ENCODE measurements around the gene RAB11FIP4. TPM values are rescaled to one million over a fixed set of nuclear protein-coding genes. Genes with fewer than 3 reads are reported as not detected.

Gene RAB11FIP4
- total and polyA plus RNA-seq, 4 donors = 1.5 to 16.0 (median 3.3) TPM

GRCh38 chr17:31401456-31402254 is 10.2 kb downstream of the RAB11FIP4 start:
- Histone ChIP-seq H3K9me3 (ENCODE audit: control insufficient read depth in 4 of 4, low read length in 3 of 4) (no peaks in the 10 kb centered on the region), H3K27ac (ENCODE audit: low read depth in 1 of 2, low read length in 2 of 2) (no peak overlapping the region), H3K4me1 (ENCODE audit: control insufficient read depth in 4 of 4, insufficient read depth in 4 of 4, low read length in 3 of 4) (no peaks in the 10 kb centered on the region), H3K4me3 (ENCODE audit: low read depth in 1 of 3, low read length in 3 of 3) (no peak overlapping the region), H3K27me3 (ENCODE audit: control insufficient read depth in 4 of 4, insufficient read depth in 4 of 4, low read length in 3 of 4) (no peaks in the 10 kb centered on the region), H3K36me3 (ENCODE audit: control insufficient read depth in 4 of 4, insufficient read depth in 3 of 4, low read depth in 1 of 4, low read length in 3 of 4) (no peaks in the 10 kb centered on the region), H3K9ac (ENCODE audit: low read depth in 1 of 2, low read length in 2 of 2) (no peak overlapping the region)
- TF ChIP-seq FOXA1 (IDR thresholded peaks at IDR 0.05) = no peak
- no peak for DNase-seq (ENCODE audit: low spot score)
- WGBS = 89% methylated on average over 11 of the region's 11 CpGs

- no peaks in the 10 kb centered on the region for H3K4me1 ChIP-seq (ENCODE audit: control insufficient read depth in 4 of 4, insufficient read depth in 4 of 4, low read length in 3 of 4)
- 87% methylated on average over 19 of the region's 19 CpGs for WGBS
These were observed 12.8 kb downstream of the RAB11FIP4 start for GRCh38 chr17:31404028-31404949.

More at GRCh38 chr17:31404028-31404949, 12.8 kb downstream of the RAB11FIP4 start:
- TF ChIP-seq RAD21 (IDR thresholded peaks at IDR 0.05) (no peak), HNF4G (IDR thresholded peaks at IDR 0.05) (no peak), TAF1 (conservative IDR thresholded peaks at IDR 0.05) (no peak), YY1 (IDR thresholded peaks at IDR 0.05) (no peak), MAX (IDR thresholded peaks at IDR 0.05) (no peak), EGR1 (IDR thresholded peaks at IDR 0.05; ENCODE audit: low read depth in 2 of 2) (no peak), ZBTB33 (IDR thresholded peaks at IDR 0.05) (no peak), GABPA (IDR thresholded peaks at IDR 0.05 in 1 of 2, conservative IDR thresholded peaks at IDR 0.05 in 1 of 2) (no peak), NR2F2 (IDR thresholded peaks at IDR 0.05) (no peak), RXRA (IDR thresholded peaks at IDR 0.05) (no peak), FOXA2 (IDR thresholded peaks at IDR 0.05) (no peak), SP1 (IDR thresholded peaks at IDR 0.05) (no peak), REST (IDR thresholded peaks at IDR 0.05) (no peak), FOXA1 (IDR thresholded peaks at IDR 0.05) (no peak), JUND (IDR thresholded peaks at IDR 0.05) (no peak), HNF4A (conservative IDR thresholded peaks at IDR 0.05) (no peak), CTCF (IDR thresholded peaks at IDR 0.05; ENCODE audit: low read depth, low read length, missing input control) (no peak), ATF3 (IDR thresholded peaks at IDR 0.05) (no peak)
- H3K36me3 ChIP-seq (ENCODE audit: control insufficient read depth in 4 of 4, insufficient read depth in 3 of 4, low read depth in 1 of 4, low read length in 3 of 4) = no peaks in the 10 kb centered on the region
- no peak overlapping the region for H3K9ac ChIP-seq (ENCODE audit: low read depth in 1 of 2, low read length in 2 of 2)
- H3K9me3 ChIP-seq (ENCODE audit: control insufficient read depth in 4 of 4, low read length in 3 of 4) = no peaks in the 10 kb centered on the region
- no peak overlapping the region for H3K27ac ChIP-seq (ENCODE audit: low read depth in 1 of 2, low read length in 2 of 2)
- no peak for DNase-seq (ENCODE audit: low spot score)
- H3K4me3 ChIP-seq (ENCODE audit: low read depth in 1 of 3, low read length in 3 of 3) = no peak overlapping the region
- peaks cover 0 to 2% (median 0%) of the 10 kb centered on the region in 4 donors for H3K27me3 ChIP-seq (ENCODE audit: control insufficient read depth in 4 of 4, insufficient read depth in 4 of 4, low read length in 3 of 4)

Measured in liver (tissue), 9 donors.